ENCODE measurements around the gene KISS1.
A peak's percentile ranks its signal among the peaks of the same experiment; 100 is the strongest.

Gene KISS1

GRCh38 chr1:204207136-204207616 lies 10.9 kb upstream of the KISS1 start:
- no peak overlapping the region for H4K5ac ChIP-seq (ENCODE audit: low read length)
- no peak overlapping the region for H3K56ac ChIP-seq (ENCODE audit: low read length)
- H3K4me3 ChIP-seq (ENCODE audit: low read length) = no peak overlapping the region
- no peak overlapping the region for H2BK5ac ChIP-seq (ENCODE audit: low read length)
- no peak overlapping the region for H2BK120ac ChIP-seq (ENCODE audit: low read depth, low read length)
- no CpG with 5 or more reads among the region's 13 CpGs for WGBS (ENCODE audit: extremely low coverage, insufficient coverage, low lambda C conversion rate)
- H2AK5ac ChIP-seq (ENCODE audit: low read length) = no peak overlapping the region
- H3K9ac ChIP-seq (ENCODE audit: low read length) = no peak overlapping the region
- no peak overlapping the region for H3K18ac ChIP-seq (ENCODE audit: low read length)
- no peaks in the 10 kb centered on the region for H3K79me2 ChIP-seq (ENCODE audit: control insufficient read depth, insufficient read depth, low read length)
- H3K4ac ChIP-seq (ENCODE audit: low read depth, low read length) = no peak overlapping the region
- no peaks in the 10 kb centered on the region for H3K36me3 ChIP-seq (ENCODE audit: control insufficient read depth, insufficient read depth, low read length)
- no peaks in the 10 kb centered on the region for H3K79me1 ChIP-seq (ENCODE audit: low read length)
- H3K23ac ChIP-seq (ENCODE audit: low read length) = no peak overlapping the region
- peak; percentile 77 for DNase-seq
- H3K27me3 ChIP-seq (ENCODE audit: insufficient read depth, low read length, poor library complexity) = no peaks in the 10 kb centered on the region
- no peak overlapping the region for H2BK15ac ChIP-seq (replicated peaks; ENCODE audit: low read depth)
- no peak overlapping the region for H3K4me2 ChIP-seq (ENCODE audit: low read length)
- no peak overlapping the region for H3K27ac ChIP-seq (ENCODE audit: low read depth, low read length)
- H3K4me1 ChIP-seq (ENCODE audit: control insufficient read depth, low read depth, low read length) = no peaks in the 10 kb centered on the region
- no peak overlapping the region for H4K8ac ChIP-seq (ENCODE audit: low read depth, low read length)

- Histone ChIP-seq H3K79me1 (ENCODE audit: low read length) (no peaks in the 10 kb centered on the region), H3K23ac (ENCODE audit: low read length) (no peak overlapping the region), H3K4ac (ENCODE audit: low read depth, low read length) (no peak overlapping the region), H3K9ac (ENCODE audit: low read length) (no peak overlapping the region), H3K56ac (ENCODE audit: low read length) (no peak overlapping the region), H3K4me3 (ENCODE audit: low read length) (no peak overlapping the region), H3K18ac (ENCODE audit: low read length) (no peak overlapping the region), H3K27me3 (ENCODE audit: insufficient read depth, low read length, poor library complexity) (no peaks in the 10 kb centered on the region), H3K27ac (ENCODE audit: low read depth, low read length) (no peak overlapping the region), H3K4me2 (ENCODE audit: low read length) (no peak overlapping the region), H2BK15ac (replicated peaks; ENCODE audit: low read depth) (no peak overlapping the region), H4K8ac (ENCODE audit: low read depth, low read length) (no peak overlapping the region), H2BK5ac (ENCODE audit: low read length) (no peak overlapping the region), H3K36me3 (ENCODE audit: control insufficient read depth, insufficient read depth, low read length) (no peaks in the 10 kb centered on the region), H4K5ac (ENCODE audit: low read length) (no peak overlapping the region), H3K4me1 (ENCODE audit: control insufficient read depth, low read depth, low read length) (no peaks in the 10 kb centered on the region), H2AK5ac (ENCODE audit: low read length) (no peak overlapping the region), H3K79me2 (ENCODE audit: control insufficient read depth, insufficient read depth, low read length) (no peaks in the 10 kb centered on the region), H2BK120ac (ENCODE audit: low read depth, low read length) (no peak overlapping the region)
- DNase-seq = no peak
- no CpG with 5 or more reads among the region's 2 CpGs for WGBS (ENCODE audit: extremely low coverage, insufficient coverage, low lambda C conversion rate)
These were observed 9.8 kb upstream of the KISS1 start for GRCh38 chr1:204206121-204206520.

- Histone ChIP-seq H3K27me3 (ENCODE audit: insufficient read depth, low read length, poor library complexity) (no peaks in the 10 kb centered on the region), H3K56ac (ENCODE audit: low read length) (no peak overlapping the region), H3K27ac (ENCODE audit: low read depth, low read length) (no peak overlapping the region), H3K79me2 (ENCODE audit: control insufficient read depth, insufficient read depth, low read length) (no peaks in the 10 kb centered on the region), H2AK5ac (ENCODE audit: low read length) (no peak overlapping the region), H2BK15ac (replicated peaks; ENCODE audit: low read depth) (no peak overlapping the region), H3K4me2 (ENCODE audit: low read length) (no peak overlapping the region), H3K36me3 (ENCODE audit: control insufficient read depth, insufficient read depth, low read length) (no peaks in the 10 kb centered on the region), H3K79me1 (ENCODE audit: low read length) (no peaks in the 10 kb centered on the region), H2BK120ac (ENCODE audit: low read depth, low read length) (no peak overlapping the region), H3K4me1 (ENCODE audit: control insufficient read depth, low read depth, low read length) (no peaks in the 10 kb centered on the region), H3K4ac (ENCODE audit: low read depth, low read length) (no peak overlapping the region), H3K4me3 (ENCODE audit: low read length) (no peak overlapping the region), H2BK5ac (ENCODE audit: low read length) (no peak overlapping the region), H3K9ac (ENCODE audit: low read length) (no peak overlapping the region), H4K5ac (ENCODE audit: low read length) (no peak overlapping the region), H3K18ac (ENCODE audit: low read length) (no peak overlapping the region), H4K8ac (ENCODE audit: low read depth, low read length) (no peak overlapping the region), H3K23ac (ENCODE audit: low read length) (no peak overlapping the region)
- DNase-seq = no peak
These were observed 9.2 kb upstream of the KISS1 start for GRCh38 chr1:204205486-204205885.

- Histone ChIP-seq H3K36me3 (ENCODE audit: control insufficient read depth, insufficient read depth, low read length) (no peaks in the 10 kb centered on the region), H3K27me3 (ENCODE audit: insufficient read depth, low read length, poor library complexity) (no peaks in the 10 kb centered on the region), H3K4ac (ENCODE audit: low read depth, low read length) (no peak overlapping the region), H2BK15ac (replicated peaks; ENCODE audit: low read depth) (no peak overlapping the region), H3K79me2 (ENCODE audit: control insufficient read depth, insufficient read depth, low read length) (no peaks in the 10 kb centered on the region), H4K5ac (ENCODE audit: low read length) (no peak overlapping the region), H2AK5ac (ENCODE audit: low read length) (no peak overlapping the region), H3K4me1 (ENCODE audit: control insufficient read depth, low read depth, low read length) (no peaks in the 10 kb centered on the region), H4K8ac (ENCODE audit: low read depth, low read length) (no peak overlapping the region), H3K18ac (ENCODE audit: low read length) (no peak overlapping the region), H3K23ac (ENCODE audit: low read length) (no peak overlapping the region), H3K56ac (ENCODE audit: low read length) (no peak overlapping the region), H2BK120ac (ENCODE audit: low read depth, low read length) (no peak overlapping the region), H3K4me2 (ENCODE audit: low read length) (no peak overlapping the region), H2BK5ac (ENCODE audit: low read length) (no peak overlapping the region), H3K9ac (ENCODE audit: low read length) (no peak overlapping the region), H3K27ac (ENCODE audit: low read depth, low read length) (no peak overlapping the region), H3K79me1 (ENCODE audit: low read length) (no peaks in the 10 kb centered on the region), H3K4me3 (ENCODE audit: low read length) (no peak overlapping the region)
- no CpG with 5 or more reads among the region's 2 CpGs for WGBS (ENCODE audit: extremely low coverage, insufficient coverage, low lambda C conversion rate)
- DNase-seq = no peak
These were observed 8.7 kb upstream of the KISS1 start for GRCh38 chr1:204204944-204205343.

- H3K4ac ChIP-seq (ENCODE audit: low read depth, low read length) = no peak overlapping the region
- no peak overlapping the region for H3K9ac ChIP-seq (ENCODE audit: low read length)
- no peak overlapping the region for H2BK120ac ChIP-seq (ENCODE audit: low read depth, low read length)
- H3K36me3 ChIP-seq (ENCODE audit: control insufficient read depth, insufficient read depth, low read length) = no peaks in the 10 kb centered on the region
- H3K4me2 ChIP-seq (ENCODE audit: low read length) = no peak overlapping the region
- no peak overlapping the region for H4K5ac ChIP-seq (ENCODE audit: low read length)
- no peak overlapping the region for H4K8ac ChIP-seq (ENCODE audit: low read depth, low read length)
- H2AK5ac ChIP-seq (ENCODE audit: low read length) = no peak overlapping the region
- no peaks in the 10 kb centered on the region for H3K27me3 ChIP-seq (ENCODE audit: insufficient read depth, low read length, poor library complexity)
- H3K27ac ChIP-seq (ENCODE audit: low read depth, low read length) = no peak overlapping the region
- no peak overlapping the region for H3K4me3 ChIP-seq (ENCODE audit: low read length)
- no peak overlapping the region for H2BK15ac ChIP-seq (replicated peaks; ENCODE audit: low read depth)
- H3K18ac ChIP-seq (ENCODE audit: low read length) = no peak overlapping the region
- no peak overlapping the region for H3K56ac ChIP-seq (ENCODE audit: low read length)
- no peaks in the 10 kb centered on the region for H3K79me2 ChIP-seq (ENCODE audit: control insufficient read depth, insufficient read depth, low read length)
- no peak overlapping the region for H3K23ac ChIP-seq (ENCODE audit: low read length)
- DNase-seq = peak; percentile 73
- no peaks in the 10 kb centered on the region for H3K4me1 ChIP-seq (ENCODE audit: control insufficient read depth, low read depth, low read length)
- H2BK5ac ChIP-seq (ENCODE audit: low read length) = no peak overlapping the region
- no CpG with 5 or more reads among the region's 5 CpGs for WGBS (ENCODE audit: extremely low coverage, insufficient coverage, low lambda C conversion rate)
- H3K79me1 ChIP-seq (ENCODE audit: low read length) = no peaks in the 10 kb centered on the region
These were observed 7.0 kb upstream of the KISS1 start for GRCh38 chr1:204203206-204203767.

GRCh38 chr1:204202481-204202880 lies 6.2 kb upstream of the KISS1 start:
- Histone ChIP-seq H3K79me2 (ENCODE audit: control insufficient read depth, insufficient read depth, low read length) (no peaks in the 10 kb centered on the region), H3K27ac (ENCODE audit: low read depth, low read length) (no peak overlapping the region), H3K56ac (ENCODE audit: low read length) (no peak overlapping the region), H2BK15ac (replicated peaks; ENCODE audit: low read depth) (no peak overlapping the region), H3K36me3 (ENCODE audit: control insufficient read depth, insufficient read depth, low read length) (no peaks in the 10 kb centered on the region), H3K18ac (ENCODE audit: low read length) (no peak overlapping the region), H3K9ac (ENCODE audit: low read length) (no peak overlapping the region), H3K27me3 (ENCODE audit: insufficient read depth, low read length, poor library complexity) (no peaks in the 10 kb centered on the region), H3K4me3 (ENCODE audit: low read length) (no peak overlapping the region), H3K79me1 (ENCODE audit: low read length) (no peaks in the 10 kb centered on the region), H3K4me1 (ENCODE audit: control insufficient read depth, low read depth, low read length) (no peaks in the 10 kb centered on the region), H2BK5ac (ENCODE audit: low read length) (no peak overlapping the region), H3K23ac (ENCODE audit: low read length) (no peak overlapping the region), H4K8ac (ENCODE audit: low read depth, low read length) (no peak overlapping the region), H3K4ac (ENCODE audit: low read depth, low read length) (no peak overlapping the region), H2AK5ac (ENCODE audit: low read length) (no peak overlapping the region), H4K5ac (ENCODE audit: low read length) (no peak overlapping the region), H3K4me2 (ENCODE audit: low read length) (no peak overlapping the region), H2BK120ac (ENCODE audit: low read depth, low read length) (no peak overlapping the region)
- no peak for DNase-seq
- no CpG with 5 or more reads among the region's 4 CpGs for WGBS (ENCODE audit: extremely low coverage, insufficient coverage, low lambda C conversion rate)

All from mesendoderm (in vitro differentiated cells).